Measurements from ENCODE around the gene CCSER1. TPM values are rescaled to one million over a fixed set of nuclear protein-coding genes. Genes with fewer than 3 reads are reported as not detected.

CCSER1 gene
- polyA plus RNA-seq, 1 donor from 2014 or later: 20.8 TPM

- Histone ChIP-seq H4K20me1 (ENCODE audit: insufficient read depth) (no peaks in the 10 kb centered on the region), H3K4me3 (ENCODE audit: low read length) (no peak overlapping the region), H3K27me3 (ENCODE audit: insufficient read depth, low read depth, low read length) (no peaks in the 10 kb centered on the region), H3K27ac (ENCODE audit: low read length) (no peak overlapping the region), H3K79me2 (replicated peaks; ENCODE audit: insufficient read depth, low read length) (no peaks in the 10 kb centered on the region), H3K36me3 (ENCODE audit: insufficient read depth, low read length) (no peaks in the 10 kb centered on the region), H3K9me3 (ENCODE audit: low read length) (no peaks in the 10 kb centered on the region), H3K4me2 (ENCODE audit: low read length) (no peak overlapping the region), H3F3A (ENCODE audit: insufficient read depth, low read length, poor library complexity, severe bottlenecking) (no peaks in the 10 kb centered on the region), H3K9me2 (ENCODE audit: insufficient read depth, low read length) (no peaks in the 10 kb centered on the region), H2AFZ (ENCODE audit: low read depth, low read length) (no peak overlapping the region), H3K9ac (ENCODE audit: low read length) (no peak overlapping the region)
- TF ChIP-seq CTCF (IDR thresholded peaks at IDR 0.05; ENCODE audit: poor library complexity, severe bottlenecking) (no peak), EZH2 (IDR thresholded peaks at IDR 0.05; ENCODE audit: borderline replicate concordance, insufficient read depth, low read length, poor library complexity, severe bottlenecking) (no peak), TAF1 (IDR thresholded peaks at IDR 0.05; ENCODE audit: low read depth) (no peak), EP300 (conservative IDR thresholded peaks at IDR 0.05; ENCODE audit: poor library complexity, severe bottlenecking) (no peak), MXI1 (conservative IDR thresholded peaks at IDR 0.05; ENCODE audit: poor library complexity, severe bottlenecking) (no peak), REST (IDR thresholded peaks at IDR 0.05; ENCODE audit: borderline replicate concordance) (no peak), POLR2AphosphoS5 (IDR thresholded peaks at IDR 0.05) (no peak), SMC3 (conservative IDR thresholded peaks at IDR 0.05; ENCODE audit: poor library complexity) (no peak), RAD21 (conservative IDR thresholded peaks at IDR 0.05) (no peak)
Observed at GRCh38 chr4:90545380-90545779, 418.2 kb downstream of the CCSER1 start.

GRCh38 chr4:90546114-90546513 lies 418.9 kb downstream of the CCSER1 start:
- no peaks in the 10 kb centered on the region for H4K20me1 ChIP-seq (ENCODE audit: insufficient read depth)
- H3K27ac ChIP-seq (ENCODE audit: low read length): no peak overlapping the region
- no peaks in the 10 kb centered on the region for H3K36me3 ChIP-seq (ENCODE audit: insufficient read depth, low read length)
- H3K9me3 ChIP-seq (ENCODE audit: low read length): no peaks in the 10 kb centered on the region
- TF ChIP-seq REST (IDR thresholded peaks at IDR 0.05; ENCODE audit: borderline replicate concordance): no peak
- no peaks in the 10 kb centered on the region for H3K27me3 ChIP-seq (ENCODE audit: insufficient read depth, low read depth, low read length)
- H3F3A ChIP-seq (ENCODE audit: insufficient read depth, low read length, poor library complexity, severe bottlenecking): no peaks in the 10 kb centered on the region
- H3K9me2 ChIP-seq (ENCODE audit: insufficient read depth, low read length): no peaks in the 10 kb centered on the region
- H3K79me2 ChIP-seq (replicated peaks; ENCODE audit: insufficient read depth, low read length): no peaks in the 10 kb centered on the region
- H3K9ac ChIP-seq (ENCODE audit: low read length): no peak overlapping the region
- no peak overlapping the region for H3K4me3 ChIP-seq (ENCODE audit: low read length)
- H3K4me2 ChIP-seq (ENCODE audit: low read length): no peak overlapping the region
- H2AFZ ChIP-seq (ENCODE audit: low read depth, low read length): no peak overlapping the region

Measured in neural cell (in vitro differentiated cells).